Astrocyte (in vitro differentiated cells and primary cell): ENCODE data around the gene GALNT1. TPM values are rescaled to one million over a fixed set of nuclear protein-coding genes. Genes with fewer than 3 reads are reported as not detected.

Source experiments
- DNase-seq: peaks from one replicate; pipeline ENCODE4 v3.0.0-alpha.2; 2010; ENCODE audit warnings: low read depth
- FAIRE-seq: peaks from 2 replicates; lab custom pipeline; 2011; peaks lifted over from hg19 to GRCh38; lab: Jason Lieb, UNC
- H2AFZ ChIP-seq: 2 replicates; pipeline ENCODE4 v1.6.0; 2012; ENCODE audit warnings: low read depth, low read length, inconsistent platforms
- H3K27ac ChIP-seq: 2 replicates; pipeline ENCODE4 v1.5.1; 2011; ENCODE audit warnings: low read depth, low read length, inconsistent platforms
- H3K27me3 ChIP-seq: 2 replicates; pipeline ENCODE4 v1.6.0; 2011; ENCODE audit warnings: low read length, inconsistent platforms; ENCODE audit not compliant: insufficient read depth
- H3K36me3 ChIP-seq: 2 replicates; pipeline ENCODE4 v1.5.1; 2011; ENCODE audit warnings: low read length, inconsistent platforms; ENCODE audit not compliant: insufficient read depth
- H3K4me1 ChIP-seq: 2 replicates; pipeline ENCODE4 v1.5.1; 2011; ENCODE audit warnings: low read length, inconsistent platforms; ENCODE audit not compliant: insufficient read depth
- H3K4me2 ChIP-seq: 2 replicates; pipeline ENCODE4 v1.6.0; 2012; ENCODE audit warnings: low read length, inconsistent platforms
- H3K4me3 ChIP-seq: 2 replicates; pipeline ENCODE4 v1.5.1; 2011; ENCODE audit warnings: low read depth, mild to moderate bottlenecking, low read length, inconsistent platforms; ENCODE audit not compliant: insufficient read depth
- H3K79me2 ChIP-seq: 2 replicates; pipeline ENCODE4 v1.6.0; 2012; ENCODE audit warnings: mild to moderate bottlenecking, low read length, inconsistent platforms; ENCODE audit not compliant: insufficient read depth
- H3K9ac ChIP-seq: 2 replicates; pipeline ENCODE4 v1.6.0; 2012; ENCODE audit warnings: mild to moderate bottlenecking, low read length, inconsistent platforms
- H3K9me3 ChIP-seq: 2 replicates; pipeline ENCODE4 v1.5.1; 2012; ENCODE audit warnings: low read depth, mild to moderate bottlenecking, low read length, inconsistent platforms; ENCODE audit not compliant: insufficient read depth
- H4K20me1 ChIP-seq: 2 replicates; pipeline ENCODE4 v1.6.0; 2012; ENCODE audit warnings: low read length, inconsistent platforms; ENCODE audit not compliant: insufficient read depth
- H3K27ac Mint-ChIP-seq: one replicate; pipeline ENCODE4 v1.8.0; 2021; ENCODE audit warnings: mild to moderate bottlenecking, mixed read lengths; ENCODE audit not compliant: unreplicated experiment
- H3K27me3 Mint-ChIP-seq: one replicate; pipeline ENCODE4 v1.8.0; 2021; ENCODE audit warnings: low read depth, mixed read lengths; ENCODE audit not compliant: unreplicated experiment
- H3K36me3 Mint-ChIP-seq: one replicate; pipeline ENCODE4 v1.8.0; 2021; ENCODE audit warnings: low read depth, mixed read lengths; ENCODE audit not compliant: unreplicated experiment
- H3K4me1 Mint-ChIP-seq: one replicate; pipeline ENCODE4 v1.8.0; 2021; ENCODE audit warnings: low read depth, mixed read lengths; ENCODE audit not compliant: unreplicated experiment
- H3K4me3 Mint-ChIP-seq: one replicate; pipeline ENCODE4 v1.8.0; 2021; ENCODE audit warnings: mild to moderate bottlenecking, moderate library complexity, mixed read lengths; ENCODE audit not compliant: unreplicated experiment
- H3K9me3 Mint-ChIP-seq: one replicate; pipeline ENCODE4 v1.8.0; 2021; ENCODE audit warnings: mild to moderate bottlenecking, mixed read lengths; ENCODE audit not compliant: unreplicated experiment
- CTCF ChIP-seq: IDR thresholded peaks from 2 replicates; pipeline ENCODE4 v1.5.1; 2011; ENCODE audit warnings: low read depth, mild to moderate bottlenecking, inconsistent platforms, low read length, moderate library complexity; ENCODE audit not compliant: insufficient read depth
- EZH2 ChIP-seq: IDR thresholded peaks from 2 replicates; pipeline ENCODE4 v1.6.1; 2012; ENCODE audit warnings: mild to moderate bottlenecking, low read length, inconsistent platforms; ENCODE audit not compliant: insufficient read depth
- total RNA-seq: library from RNA; stranded (reverse); gene quantifications from 2 replicates; pipeline ENCODE4 v1.2.1, GENCODE V29; 2021

GALNT1 gene
- total RNA-seq, 1 donor from 2014 or later: 127 TPM

DNA sequence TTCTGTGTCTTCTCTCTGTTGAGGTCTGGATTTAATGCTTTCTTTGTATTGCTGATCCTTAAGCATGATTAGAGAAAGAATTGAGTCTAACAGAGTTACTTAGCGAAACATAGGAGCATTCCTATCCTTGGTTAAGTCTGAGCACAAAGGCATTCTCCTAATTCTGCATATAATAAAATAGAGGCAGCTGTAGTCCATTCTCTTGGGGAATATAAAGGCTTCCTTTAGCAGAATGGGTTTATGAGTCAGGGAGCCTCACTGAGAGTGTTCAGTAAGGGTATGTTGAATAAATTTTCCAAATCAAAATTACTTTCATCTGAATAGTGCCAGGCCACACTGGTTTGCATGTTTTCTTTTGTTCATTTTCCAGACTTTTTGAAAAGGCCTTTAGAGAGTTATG lies 101.5 kb downstream of the GALNT1 start:
- Histone ChIP-seq H2AFZ (no peak overlapping the region), H3K79me2 (no peaks in the 10 kb centered on the region), H3K27me3 (no peaks in the 10 kb centered on the region), H3K36me3 (peaks cover 16% of the 10 kb centered on the region), H3K4me2 (no peak overlapping the region), H4K20me1 (no peaks in the 10 kb centered on the region), H3K4me3 (no peak overlapping the region), H3K27ac (no peak overlapping the region), H3K9ac (no peak overlapping the region), H3K9me3 (no peaks in the 10 kb centered on the region), H3K4me1 (no peaks in the 10 kb centered on the region)
- no peak overlapping the region for H3K27ac Mint-ChIP-seq
- DNase-seq (no peak), FAIRE-seq (no peak)
- TF ChIP-seq EZH2 (no peak), CTCF (no peak)
- no peak overlapping the region for H3K4me3 Mint-ChIP-seq
- H3K4me1 Mint-ChIP-seq: peaks cover 18% of the 10 kb centered on the region
- no peaks in the 10 kb centered on the region for H3K9me3 Mint-ChIP-seq
- no peaks in the 10 kb centered on the region for H3K27me3 Mint-ChIP-seq
- H3K36me3 Mint-ChIP-seq: peaks cover 1% of the 10 kb centered on the region

GRCh38 chr18:35688757-35689156 lies 107.2 kb downstream of the GALNT1 start:
- Histone ChIP-seq H3K4me1 (no peaks in the 10 kb centered on the region), H3K36me3 (peaks cover 19% of the 10 kb centered on the region), H3K27ac (no peak overlapping the region), H3K9me3 (no peaks in the 10 kb centered on the region), H4K20me1 (peaks cover 4% of the 10 kb centered on the region), H3K27me3 (no peaks in the 10 kb centered on the region), H3K4me2 (no peak overlapping the region), H3K9ac (no peak overlapping the region), H2AFZ (no peak overlapping the region), H3K79me2 (no peaks in the 10 kb centered on the region), H3K4me3 (no peak overlapping the region)
- TF ChIP-seq EZH2 (no peak), CTCF (no peak)
- FAIRE-seq (no peak), DNase-seq (no peak)
- no peak overlapping the region for H3K27ac Mint-ChIP-seq
- no peak overlapping the region for H3K4me3 Mint-ChIP-seq
- H3K9me3 Mint-ChIP-seq: no peaks in the 10 kb centered on the region
- peaks cover 4% of the 10 kb centered on the region for H3K4me1 Mint-ChIP-seq
- peaks cover 1% of the 10 kb centered on the region for H3K36me3 Mint-ChIP-seq
- no peaks in the 10 kb centered on the region for H3K27me3 Mint-ChIP-seq

DNA sequence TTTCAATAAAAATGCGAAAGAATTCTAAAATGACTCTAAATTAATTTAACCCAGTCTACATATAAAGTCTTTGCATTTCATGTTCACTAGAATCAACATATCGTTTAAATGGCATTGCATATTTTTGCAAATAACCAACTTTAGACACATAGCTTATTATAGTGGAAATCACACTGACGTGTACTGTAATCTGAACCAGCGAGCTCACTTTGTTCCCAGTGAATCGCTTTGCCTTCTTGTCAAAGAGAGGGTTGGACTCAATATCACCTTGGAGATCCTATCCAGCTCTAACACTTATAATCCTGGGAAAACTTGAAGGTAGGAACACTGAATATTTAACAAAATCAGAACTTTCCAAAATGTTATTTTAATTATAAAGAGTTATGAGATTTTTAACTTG lies 108.2 kb downstream of the GALNT1 start:
- Histone ChIP-seq H3K9me3 (no peaks in the 10 kb centered on the region), H3K79me2 (no peaks in the 10 kb centered on the region), H3K4me3 (no peak overlapping the region), H3K9ac (no peak overlapping the region), H4K20me1 (peaks cover 4% of the 10 kb centered on the region), H3K27me3 (no peaks in the 10 kb centered on the region), H3K27ac (no peak overlapping the region), H2AFZ (no peak overlapping the region), H3K4me2 (no peak overlapping the region), H3K4me1 (no peaks in the 10 kb centered on the region), H3K36me3 (peaks cover 18% of the 10 kb centered on the region)
- Mint-ChIP-seq H3K36me3 (peaks cover 1% of the 10 kb centered on the region), H3K4me3 (no peak overlapping the region), H3K27me3 (no peaks in the 10 kb centered on the region), H3K9me3 (no peaks in the 10 kb centered on the region), H3K27ac (no peak overlapping the region), H3K4me1 (peaks cover 3% of the 10 kb centered on the region)
- FAIRE-seq (no peak), DNase-seq (no peak)
- no peak for TF ChIP-seq CTCF
- no peak for TF ChIP-seq EZH2
